ENCODE measurements around the gene SLC25A3. TPM values are rescaled to one million over a fixed set of nuclear protein-coding genes. Genes with fewer than 3 reads are reported as not detected.
A peak's percentile ranks its signal among the peaks of the same experiment; 100 is the strongest.

Gene SLC25A3
- total RNA-seq, 3 donors from 2014 or later, result 617 to 741 (median 658) TPM

- ATAC-seq, result no peak
Observed at GRCh38 chr12:98582093-98582492, 11.4 kb upstream of the SLC25A3 start.

GRCh38 chr12:98587084-98587483 is 6.4 kb upstream of the SLC25A3 start:
- Histone ChIP-seq H3K4me1 (ENCODE audit: low read depth) (no peaks in the 10 kb centered on the region), H3K36me3 (ENCODE audit: low read depth) (no peaks in the 10 kb centered on the region), H3K4me3 (no peak overlapping the region), H3K9me3 (no peaks in the 10 kb centered on the region)
- intact Hi-C loops (cut with DNase I, micrococcal nuclease), result no loop called here
- TF ChIP-seq, protein P1, sequence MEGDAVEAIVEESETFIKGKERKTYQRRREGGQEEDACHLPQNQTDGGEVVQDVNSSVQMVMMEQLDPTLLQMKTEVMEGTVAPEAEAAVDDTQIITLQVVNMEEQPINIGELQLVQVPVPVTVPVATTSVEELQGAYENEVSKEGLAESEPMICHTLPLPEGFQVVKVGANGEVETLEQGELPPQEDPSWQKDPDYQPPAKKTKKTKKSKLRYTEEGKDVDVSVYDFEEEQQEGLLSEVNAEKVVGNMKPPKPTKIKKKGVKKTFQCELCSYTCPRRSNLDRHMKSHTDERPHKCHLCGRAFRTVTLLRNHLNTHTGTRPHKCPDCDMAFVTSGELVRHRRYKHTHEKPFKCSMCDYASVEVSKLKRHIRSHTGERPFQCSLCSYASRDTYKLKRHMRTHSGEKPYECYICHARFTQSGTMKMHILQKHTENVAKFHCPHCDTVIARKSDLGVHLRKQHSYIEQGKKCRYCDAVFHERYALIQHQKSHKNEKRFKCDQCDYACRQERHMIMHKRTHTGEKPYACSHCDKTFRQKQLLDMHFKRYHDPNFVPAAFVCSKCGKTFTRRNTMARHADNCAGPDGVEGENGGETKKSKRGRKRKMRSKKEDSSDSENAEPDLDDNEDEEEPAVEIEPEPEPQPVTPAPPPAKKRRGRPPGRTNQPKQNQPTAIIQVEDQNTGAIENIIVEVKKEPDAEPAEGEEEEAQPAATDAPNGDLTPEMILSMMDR (IDR thresholded peaks at IDR 0.05), result no peak
- ATAC-seq, result no peak
- DNase-seq, result no peak

More at GRCh38 chr12:98582093-98582492, 11.4 kb upstream of the SLC25A3 start:
- intact Hi-C loops (cut with DNase I, micrococcal nuclease), result no loop called here
- Histone ChIP-seq H3K36me3 (ENCODE audit: low read depth) (no peaks in the 10 kb centered on the region), H3K4me3 (no peak overlapping the region), H3K4me1 (ENCODE audit: low read depth) (no peaks in the 10 kb centered on the region), H3K9me3 (no peaks in the 10 kb centered on the region)
- DNase-seq, result no peak
- TF ChIP-seq, protein P1 (IDR thresholded peaks at IDR 0.05), result no peak

- TF ChIP-seq, protein P1 (IDR thresholded peaks at IDR 0.05), result no peak
- ATAC-seq (no peak), DNase-seq (no peak)
- no peaks in the 10 kb centered on the region for H3K9me3 ChIP-seq
- no peak overlapping the region for H3K4me3 ChIP-seq
- no peaks in the 10 kb centered on the region for H3K36me3 ChIP-seq (ENCODE audit: low read depth)
- peaks cover 5% of the 10 kb centered on the region for H3K4me1 ChIP-seq (ENCODE audit: low read depth)
- intact Hi-C loops (cut with DNase I, micrococcal nuclease), result loop anchor here in 1 of 2 donors (10.0 kb wide), 1 partner anchor 54 kb away; the partner anchor contains the start of genes APAF1 and IKBIP
Observed at GRCh38 chr12:98591209-98591608, 2.3 kb upstream of the SLC25A3 start.

DNA sequence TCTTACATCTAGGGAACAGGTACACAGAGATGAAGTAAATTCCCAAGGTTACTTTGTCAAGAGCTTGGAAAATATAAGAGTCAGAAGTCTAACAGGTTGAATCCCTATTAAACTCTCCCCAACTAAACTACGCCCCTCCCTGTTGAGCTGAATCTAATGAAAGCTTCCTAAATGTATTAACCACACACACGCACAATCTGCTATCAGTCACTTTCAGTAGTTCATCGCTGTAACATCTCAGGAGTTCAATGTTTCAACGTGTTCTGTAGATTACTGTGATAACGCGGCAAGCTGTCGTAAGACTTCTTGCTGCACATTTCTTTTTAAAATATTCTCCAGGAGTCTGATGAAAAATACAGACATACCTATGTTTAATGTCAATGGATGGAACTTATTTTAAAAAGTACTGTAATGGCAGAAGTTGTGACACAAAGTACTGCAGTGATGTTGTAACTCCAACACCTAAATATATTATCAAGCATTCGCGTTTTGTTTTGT is 612 bp upstream of the SLC25A3 start:
- TF ChIP-seq, protein P1 (IDR thresholded peaks at IDR 0.05), result no peak
- Histone ChIP-seq H3K9me3 (no peaks in the 10 kb centered on the region), H3K4me1 (ENCODE audit: low read depth) (peaks cover 5% of the 10 kb centered on the region), H3K4me3 (peak overlapping the region; percentile 95), H3K36me3 (ENCODE audit: low read depth) (no peaks in the 10 kb centered on the region)
- intact Hi-C loops (cut with DNase I, micrococcal nuclease), result loop anchor here in 1 of 2 donors (10.0 kb wide), 1 partner anchor 52 kb away; the partner anchor contains the start of genes APAF1 and IKBIP
- ATAC-seq, result no peak
- DNase-seq, result peak in 1 of 3 donors; percentile 23

- TF ChIP-seq, protein P1 (IDR thresholded peaks at IDR 0.05), result no peak
- Histone ChIP-seq H3K9me3 (no peaks in the 10 kb centered on the region), H3K36me3 (ENCODE audit: low read depth) (peaks cover 3% of the 10 kb centered on the region), H3K4me3 (peak overlapping the region; percentile 95), H3K4me1 (ENCODE audit: low read depth) (peaks cover 5% of the 10 kb centered on the region)
- intact Hi-C loops (cut with DNase I, micrococcal nuclease), result loop anchor here in 1 of 2 donors (10.0 kb wide), 1 partner anchor 51 kb away; the partner anchor contains the start of genes APAF1 and IKBIP
- ATAC-seq, result peak; percentile 69
- peak; percentile 54 to 74 (median 66) for DNase-seq
Observed at GRCh38 chr12:98594050-98594835, 757 bp downstream of the SLC25A3 start.
